Neural crest cell (in vitro differentiated cells): ENCODE measurements around the gene LRMDA. TPM values are rescaled to one million over a fixed set of nuclear protein-coding genes. Genes with fewer than 3 reads are reported as not detected.

Experiments
- DNase-seq: peaks from one replicate; pipeline ENCODE4 v3.0.0; 2021; ENCODE audit warnings: low read depth, mixed read lengths, low spot score
- H3K27ac Mint-ChIP-seq: one replicate; pipeline ENCODE4 v1.8.0; 2021; ENCODE audit warnings: mild to moderate bottlenecking, mixed read lengths; ENCODE audit not compliant: unreplicated experiment
- H3K27me3 Mint-ChIP-seq: 2 replicates; pipeline ENCODE4 v1.8.0; 2021; ENCODE audit warnings: low read depth, mild to moderate bottlenecking, mixed read lengths
- H3K36me3 Mint-ChIP-seq: 2 replicates; pipeline ENCODE4 v1.8.0; 2021; ENCODE audit warnings: low read depth, mild to moderate bottlenecking, mixed read lengths
- H3K4me1 Mint-ChIP-seq: 2 replicates; pipeline ENCODE4 v1.8.0; 2021; ENCODE audit warnings: mixed read lengths
- H3K4me3 Mint-ChIP-seq: one replicate; pipeline ENCODE4 v1.8.0; 2021; ENCODE audit warnings: mild to moderate bottlenecking, mixed read lengths
- H3K9me3 Mint-ChIP-seq: 2 replicates; pipeline ENCODE4 v1.8.0; 2021; ENCODE audit warnings: mixed read lengths
- CTCF ChIP-seq: fragments of 200-600 bp; sonication (generic); conservative IDR thresholded peaks from 2 replicates; pipeline ENCODE4 v1.5.0; 2021; ENCODE audit warnings: antibody characterized with exemption, mild to moderate bottlenecking
- total RNA-seq: library from RNA; stranded (reverse); gene quantifications from 2 replicates; pipeline ENCODE4 v1.2.1, GENCODE V29; 2021

LRMDA gene
- total RNA-seq, 1 donor from 2014 or later, result 3.1 TPM

- no peaks in the 10 kb centered on the region for H3K9me3 Mint-ChIP-seq
- no peak overlapping the region for H3K27ac Mint-ChIP-seq
- DNase-seq, result no peak
- H3K4me3 Mint-ChIP-seq, result no peak overlapping the region
- no peak for TF ChIP-seq CTCF
- H3K36me3 Mint-ChIP-seq, result no peaks in the 10 kb centered on the region
- H3K27me3 Mint-ChIP-seq, result peaks cover 8% of the 10 kb centered on the region
- peaks cover 28% of the 10 kb centered on the region for H3K4me1 Mint-ChIP-seq
Observed at GRCh38 chr10:75425291-75426079, 5.9 kb upstream of the LRMDA start.

- no peak for DNase-seq
- Mint-ChIP-seq H3K27ac (no peak overlapping the region), H3K36me3 (no peaks in the 10 kb centered on the region), H3K4me1 (peaks cover 33% of the 10 kb centered on the region), H3K4me3 (no peak overlapping the region), H3K27me3 (peaks cover 11% of the 10 kb centered on the region), H3K9me3 (no peaks in the 10 kb centered on the region)
- no peak for TF ChIP-seq CTCF
Observed at GRCh38 chr10:75426880-75427279, 4.5 kb upstream of the LRMDA start.

GRCh38 chr10:75427951-75428350, 3.5 kb upstream of the LRMDA start:
- no peak for DNase-seq
- Mint-ChIP-seq H3K9me3 (no peaks in the 10 kb centered on the region), H3K4me3 (peak overlapping the region; percentile 17), H3K27me3 (peaks cover 19% of the 10 kb centered on the region), H3K27ac (no peak overlapping the region), H3K4me1 (peaks cover 41% of the 10 kb centered on the region), H3K36me3 (no peaks in the 10 kb centered on the region)
- no peak for TF ChIP-seq CTCF

- no peaks in the 10 kb centered on the region for H3K36me3 Mint-ChIP-seq
- H3K27me3 Mint-ChIP-seq, result peaks cover 25% of the 10 kb centered on the region
- peak overlapping the region; percentile 17 for H3K4me3 Mint-ChIP-seq
- DNase-seq, result no peak
- TF ChIP-seq CTCF, result no peak
- H3K9me3 Mint-ChIP-seq, result no peaks in the 10 kb centered on the region
- peaks cover 41% of the 10 kb centered on the region for H3K4me1 Mint-ChIP-seq
- H3K27ac Mint-ChIP-seq, result peak overlapping the region; percentile 87
Observed at GRCh38 chr10:75428434-75429158, 2.8 kb upstream of the LRMDA start.

- peaks cover 41% of the 10 kb centered on the region for H3K4me1 Mint-ChIP-seq
- H3K36me3 Mint-ChIP-seq, result no peaks in the 10 kb centered on the region
- H3K27ac Mint-ChIP-seq, result peak overlapping the region; percentile 87
- no peak for TF ChIP-seq CTCF
- DNase-seq, result no peak
- H3K9me3 Mint-ChIP-seq, result no peaks in the 10 kb centered on the region
- H3K27me3 Mint-ChIP-seq, result peaks cover 29% of the 10 kb centered on the region
- H3K4me3 Mint-ChIP-seq, result peak overlapping the region; percentile 69
Observed at GRCh38 chr10:75429159-75429827, 2.1 kb upstream of the LRMDA start.
